ENCODE data around the gene FXYD5. TPM values are rescaled to one million over a fixed set of nuclear protein-coding genes. Genes with fewer than 3 reads are reported as not detected.

The FXYD5 gene
- total and polyA plus RNA-seq, 4 donors, result 9.3 to 52.5 (median 21.8) TPM

- H3K4me1 ChIP-seq (ENCODE audit: control insufficient read depth, insufficient read depth, low read length), result no peaks in the 10 kb centered on the region
- no peak overlapping the region for H3K4me3 ChIP-seq (ENCODE audit: low read depth, low read length)
- DNase-seq (ENCODE audit: low read depth in 4 of 6, low spot score in 6 of 6), result no peak
- H3K9me3 ChIP-seq (ENCODE audit: control insufficient read depth, insufficient read depth, low read length), result no peaks in the 10 kb centered on the region
- H3K36me3 ChIP-seq (ENCODE audit: control insufficient read depth, insufficient read depth, low read length), result no peaks in the 10 kb centered on the region
- H3K27ac ChIP-seq (ENCODE audit: low read depth, low read length), result no peak overlapping the region
- 100% methylated on average over 1 of the region's 6 CpGs for WGBS (ENCODE audit: insufficient coverage)
- no peaks in the 10 kb centered on the region for H3K27me3 ChIP-seq (ENCODE audit: control insufficient read depth, insufficient read depth, low read length)
Measured at GRCh38 chr19:35174226-35174625, 19.7 kb downstream of the FXYD5 start.

- no peak overlapping the region for H3K4me3 ChIP-seq (ENCODE audit: low read depth, low read length)
- DNase-seq (ENCODE audit: low read depth in 4 of 6, low spot score in 6 of 6), result no peak
Measured at GRCh38 chr19:35176181-35176570, 21.6 kb downstream of the FXYD5 start.

GRCh38 chr19:35177377-35178274, 23.1 kb downstream of the FXYD5 start:
- H3K27me3 ChIP-seq (ENCODE audit: control insufficient read depth, insufficient read depth, low read length), result no peaks in the 10 kb centered on the region

More at GRCh38 chr19:35176181-35176570, 21.6 kb downstream of the FXYD5 start:
- H3K27me3 ChIP-seq (ENCODE audit: control insufficient read depth, insufficient read depth, low read length), result no peaks in the 10 kb centered on the region
- no peak overlapping the region for H3K27ac ChIP-seq (ENCODE audit: low read depth, low read length)
- WGBS (ENCODE audit: insufficient coverage), result 72% methylated on average over 3 of the region's 3 CpGs
- no peaks in the 10 kb centered on the region for H3K9me3 ChIP-seq (ENCODE audit: control insufficient read depth, insufficient read depth, low read length)
- no peaks in the 10 kb centered on the region for H3K4me1 ChIP-seq (ENCODE audit: control insufficient read depth, insufficient read depth, low read length)
- H3K36me3 ChIP-seq (ENCODE audit: control insufficient read depth, insufficient read depth, low read length), result no peaks in the 10 kb centered on the region

GRCh38 chr19:35178701-35179100, 24.2 kb downstream of the FXYD5 start:
- H3K36me3 ChIP-seq (ENCODE audit: control insufficient read depth, insufficient read depth, low read length), result no peaks in the 10 kb centered on the region
- WGBS (ENCODE audit: insufficient coverage), result 67% methylated on average over 1 of the region's 2 CpGs
- no peak for DNase-seq (ENCODE audit: low read depth in 4 of 6, low spot score in 6 of 6)
- no peak overlapping the region for H3K27ac ChIP-seq (ENCODE audit: low read depth, low read length)
- no peaks in the 10 kb centered on the region for H3K4me1 ChIP-seq (ENCODE audit: control insufficient read depth, insufficient read depth, low read length)
- H3K4me3 ChIP-seq (ENCODE audit: low read depth, low read length), result no peak overlapping the region
- no peaks in the 10 kb centered on the region for H3K27me3 ChIP-seq (ENCODE audit: control insufficient read depth, insufficient read depth, low read length)
- no peaks in the 10 kb centered on the region for H3K9me3 ChIP-seq (ENCODE audit: control insufficient read depth, insufficient read depth, low read length)

More at GRCh38 chr19:35177377-35178274, 23.1 kb downstream of the FXYD5 start:
- no peak overlapping the region for H3K4me3 ChIP-seq (ENCODE audit: low read depth, low read length)
- 73% methylated on average over 2 of the region's 7 CpGs for WGBS (ENCODE audit: insufficient coverage)
- DNase-seq (ENCODE audit: low read depth in 4 of 6, low spot score in 6 of 6), result no peak
- H3K27ac ChIP-seq (ENCODE audit: low read depth, low read length), result no peak overlapping the region
- no peaks in the 10 kb centered on the region for H3K36me3 ChIP-seq (ENCODE audit: control insufficient read depth, insufficient read depth, low read length)
- H3K4me1 ChIP-seq (ENCODE audit: control insufficient read depth, insufficient read depth, low read length), result no peaks in the 10 kb centered on the region
- H3K9me3 ChIP-seq (ENCODE audit: control insufficient read depth, insufficient read depth, low read length), result no peaks in the 10 kb centered on the region

- no peaks in the 10 kb centered on the region for H3K27me3 ChIP-seq (ENCODE audit: control insufficient read depth, insufficient read depth, low read length)
- H3K9me3 ChIP-seq (ENCODE audit: control insufficient read depth, insufficient read depth, low read length), result no peaks in the 10 kb centered on the region
- H3K36me3 ChIP-seq (ENCODE audit: control insufficient read depth, insufficient read depth, low read length), result no peaks in the 10 kb centered on the region
- no CpG with 5 or more reads among the region's 3 CpGs for WGBS (ENCODE audit: insufficient coverage)
- no peaks in the 10 kb centered on the region for H3K4me1 ChIP-seq (ENCODE audit: control insufficient read depth, insufficient read depth, low read length)
- H3K27ac ChIP-seq (ENCODE audit: low read depth, low read length), result no peak overlapping the region
- H3K4me3 ChIP-seq (ENCODE audit: low read depth, low read length), result no peak overlapping the region
- DNase-seq (ENCODE audit: low read depth in 4 of 6, low spot score in 6 of 6), result no peak
Measured at GRCh38 chr19:35179830-35180229, 25.3 kb downstream of the FXYD5 start.

GRCh38 chr19:35181387-35181786, 26.9 kb downstream of the FXYD5 start:
- 50% methylated on average over 1 of the region's 1 CpG for WGBS (ENCODE audit: insufficient coverage)
- Histone ChIP-seq H3K9me3 (ENCODE audit: control insufficient read depth, insufficient read depth, low read length) (no peaks in the 10 kb centered on the region), H3K27ac (ENCODE audit: low read depth, low read length) (no peak overlapping the region), H3K4me1 (ENCODE audit: control insufficient read depth, insufficient read depth, low read length) (no peaks in the 10 kb centered on the region), H3K27me3 (ENCODE audit: control insufficient read depth, insufficient read depth, low read length) (no peaks in the 10 kb centered on the region), H3K4me3 (ENCODE audit: low read depth, low read length) (no peak overlapping the region), H3K36me3 (ENCODE audit: control insufficient read depth, insufficient read depth, low read length) (no peaks in the 10 kb centered on the region)
- DNase-seq (ENCODE audit: low read depth in 4 of 6, low spot score in 6 of 6), result no peak

- Histone ChIP-seq H3K36me3 (ENCODE audit: control insufficient read depth, insufficient read depth, low read length) (no peaks in the 10 kb centered on the region), H3K9me3 (ENCODE audit: control insufficient read depth, insufficient read depth, low read length) (no peaks in the 10 kb centered on the region), H3K27ac (ENCODE audit: low read depth, low read length) (no peak overlapping the region), H3K27me3 (ENCODE audit: control insufficient read depth, insufficient read depth, low read length) (no peaks in the 10 kb centered on the region), H3K4me3 (ENCODE audit: low read depth, low read length) (no peak overlapping the region), H3K4me1 (ENCODE audit: control insufficient read depth, insufficient read depth, low read length) (no peaks in the 10 kb centered on the region)
- DNase-seq (ENCODE audit: low read depth in 4 of 6, low spot score in 6 of 6), result no peak
- no CpG with 5 or more reads among the region's 1 CpG for WGBS (ENCODE audit: insufficient coverage)
Measured at GRCh38 chr19:35184267-35184666, 29.7 kb downstream of the FXYD5 start.

- H3K27me3 ChIP-seq (ENCODE audit: control insufficient read depth, insufficient read depth, low read length), result no peaks in the 10 kb centered on the region
- no peaks in the 10 kb centered on the region for H3K9me3 ChIP-seq (ENCODE audit: control insufficient read depth, insufficient read depth, low read length)
- no peak overlapping the region for H3K27ac ChIP-seq (ENCODE audit: low read depth, low read length)
- 80% methylated on average over 1 of the region's 2 CpGs for WGBS (ENCODE audit: insufficient coverage)
- H3K4me3 ChIP-seq (ENCODE audit: low read depth, low read length), result no peak overlapping the region
- H3K36me3 ChIP-seq (ENCODE audit: control insufficient read depth, insufficient read depth, low read length), result no peaks in the 10 kb centered on the region
- no peak for DNase-seq (ENCODE audit: low read depth in 4 of 6, low spot score in 6 of 6)
- H3K4me1 ChIP-seq (ENCODE audit: control insufficient read depth, insufficient read depth, low read length), result no peaks in the 10 kb centered on the region
Measured at GRCh38 chr19:35184884-35185283, 30.3 kb downstream of the FXYD5 start.

- 86% methylated on average over 1 of the region's 9 CpGs for WGBS (ENCODE audit: insufficient coverage)
- H3K27ac ChIP-seq (ENCODE audit: low read depth, low read length), result no peak overlapping the region
- H3K27me3 ChIP-seq (ENCODE audit: control insufficient read depth, insufficient read depth, low read length), result no peaks in the 10 kb centered on the region
- no peak for DNase-seq (ENCODE audit: low read depth in 4 of 6, low spot score in 6 of 6)
- H3K36me3 ChIP-seq (ENCODE audit: control insufficient read depth, insufficient read depth, low read length), result no peaks in the 10 kb centered on the region
- no peak overlapping the region for H3K4me3 ChIP-seq (ENCODE audit: low read depth, low read length)
- H3K9me3 ChIP-seq (ENCODE audit: control insufficient read depth, insufficient read depth, low read length), result no peaks in the 10 kb centered on the region
- no peaks in the 10 kb centered on the region for H3K4me1 ChIP-seq (ENCODE audit: control insufficient read depth, insufficient read depth, low read length)
Measured at GRCh38 chr19:35194012-35194984, 39.8 kb downstream of the FXYD5 start.

Data from spinal cord (tissue), 10 donors.